Thoracic aorta (tissue), 2 donors: ENCODE measurements around the gene SH3TC2. TPM values are rescaled to one million over a fixed set of nuclear protein-coding genes. Genes with fewer than 3 reads are reported as not detected.

ENCODE experiments used
- ATAC-seq: fragments of 150-250 bp; one replicate; pipeline ENCODE4 v1.8.0; 2017; ENCODE audit warnings: low read depth; ENCODE audit not compliant: insufficient number of reproducible peaks, low FRiP score
- DNase-seq: peaks from one replicate; pipeline ENCODE4 v3.0.0-alpha.2; 2020; ENCODE audit warnings: low spot score
- H3K27ac ChIP-seq, 2 donors: fragments of 200-600 bp; sonication (generic); 1 replicate in 1 of 2; 2 replicates in 1 of 2; pipeline ENCODE4 v1.5.1; 2016; ENCODE audit warnings: mild to moderate bottlenecking in 2 of 2, moderate library complexity in 2 of 2
- H3K27me3 ChIP-seq: fragments of 200-600 bp; sonication (generic); replicated peaks from 2 replicates; pipeline ENCODE4 v1.6.0; 2016; ENCODE audit warnings: mild to moderate bottlenecking; ENCODE audit not compliant: insufficient read depth
- H3K36me3 ChIP-seq: fragments of 200-600 bp; sonication (generic); one replicate; pipeline ENCODE4 v1.5.1; 2016
- H3K4me1 ChIP-seq, 2 donors: fragments of 200-600 bp; sonication (generic); 1 replicate in 1 of 2; 2 replicates in 1 of 2; pipeline versions ENCODE4 v1.5.1 to v1.6.0; 2016; ENCODE audit warnings: low read depth in 2 of 2, mild to moderate bottlenecking in 1 of 2; ENCODE audit not compliant: control insufficient read depth in 1 of 2
- H3K4me3 ChIP-seq: fragments of 200-600 bp; sonication (generic); 2 replicates; pipeline ENCODE4 v1.5.1; 2016; ENCODE audit warnings: mild to moderate bottlenecking
- H3K9me3 ChIP-seq: fragments of 200-600 bp; sonication (generic); 2 replicates; pipeline ENCODE4 v1.5.1; 2016
- total RNA-seq, 2 donors: library from RNA; depleted of rRNA; stranded (reverse); fragments of >200 nt; gene quantifications; one replicate each; pipeline versions ENCODE4 v1.1.0 to v1.2.3, GENCODE V29; 2016
- TF ChIP-seq, protein P1 (sequence below): fragments of 200-600 bp; sonication (generic); IDR thresholded peaks from one replicate; pipeline ENCODE4 v1.5.1; 2019; ENCODE audit warnings: antibody characterized with exemption

SH3TC2 gene
- total RNA-seq, 2 donors from 2014 or later, result 1.1 to 1.9 TPM

DNA sequence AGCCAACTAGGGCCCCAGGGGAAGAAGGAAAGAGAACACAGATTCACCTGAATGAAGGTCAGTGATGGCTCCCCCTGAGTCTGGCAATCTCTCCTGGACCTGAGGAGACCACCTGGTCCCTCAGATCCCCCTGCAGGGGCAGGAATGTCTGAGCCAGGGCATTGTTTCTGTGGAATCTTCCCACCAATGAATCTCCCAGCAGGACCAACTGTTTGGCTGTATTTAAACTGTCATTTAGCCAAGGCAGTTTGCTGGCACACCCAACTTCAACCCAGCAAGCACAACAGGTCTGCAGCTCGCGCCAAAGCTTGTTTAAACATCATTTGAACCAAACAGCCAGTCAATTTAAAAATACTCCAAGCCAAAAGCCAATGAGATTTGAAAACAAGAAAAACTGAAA is 92.6 kb downstream of the SH3TC2 start:
- no peak for ATAC-seq

DNA sequence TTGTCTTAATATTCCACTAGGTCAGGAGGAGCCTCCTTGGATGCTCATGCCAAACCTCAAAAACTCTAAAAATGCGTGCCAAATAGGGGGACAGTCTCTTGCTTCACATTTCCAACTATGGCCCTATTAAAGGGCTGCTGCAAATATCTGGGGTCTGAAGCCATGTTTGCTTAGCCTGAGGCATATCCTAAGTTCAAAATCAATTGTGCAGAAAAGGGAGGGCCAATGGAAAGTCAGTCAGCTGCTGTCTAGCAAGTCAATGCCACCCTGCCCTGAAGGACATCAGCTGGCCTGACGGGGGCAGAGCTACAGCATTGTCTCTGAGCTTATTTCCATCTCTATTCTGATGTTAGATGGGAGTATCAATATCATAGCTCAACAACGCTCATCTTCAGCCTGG is 93.6 kb downstream of the SH3TC2 start:
- peaks cover 25 to 75% of the 10 kb centered on the region in 2 donors for H3K4me1 ChIP-seq
- H3K9me3 ChIP-seq, result no peaks in the 10 kb centered on the region
- H3K27ac ChIP-seq, result peak overlapping the region; percentile 70 to 81
- no peak for DNase-seq
- H3K27me3 ChIP-seq, result no peaks in the 10 kb centered on the region
- TF ChIP-seq, protein P1, sequence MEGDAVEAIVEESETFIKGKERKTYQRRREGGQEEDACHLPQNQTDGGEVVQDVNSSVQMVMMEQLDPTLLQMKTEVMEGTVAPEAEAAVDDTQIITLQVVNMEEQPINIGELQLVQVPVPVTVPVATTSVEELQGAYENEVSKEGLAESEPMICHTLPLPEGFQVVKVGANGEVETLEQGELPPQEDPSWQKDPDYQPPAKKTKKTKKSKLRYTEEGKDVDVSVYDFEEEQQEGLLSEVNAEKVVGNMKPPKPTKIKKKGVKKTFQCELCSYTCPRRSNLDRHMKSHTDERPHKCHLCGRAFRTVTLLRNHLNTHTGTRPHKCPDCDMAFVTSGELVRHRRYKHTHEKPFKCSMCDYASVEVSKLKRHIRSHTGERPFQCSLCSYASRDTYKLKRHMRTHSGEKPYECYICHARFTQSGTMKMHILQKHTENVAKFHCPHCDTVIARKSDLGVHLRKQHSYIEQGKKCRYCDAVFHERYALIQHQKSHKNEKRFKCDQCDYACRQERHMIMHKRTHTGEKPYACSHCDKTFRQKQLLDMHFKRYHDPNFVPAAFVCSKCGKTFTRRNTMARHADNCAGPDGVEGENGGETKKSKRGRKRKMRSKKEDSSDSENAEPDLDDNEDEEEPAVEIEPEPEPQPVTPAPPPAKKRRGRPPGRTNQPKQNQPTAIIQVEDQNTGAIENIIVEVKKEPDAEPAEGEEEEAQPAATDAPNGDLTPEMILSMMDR, result no peak
- H3K36me3 ChIP-seq, result no peaks in the 10 kb centered on the region
- H3K4me3 ChIP-seq, result no peak overlapping the region
- no peak for ATAC-seq

More for the DNA sequence above, 92.6 kb downstream of the SH3TC2 start:
- no peaks in the 10 kb centered on the region for H3K9me3 ChIP-seq
- peak overlapping the region; percentile 6 for H3K4me3 ChIP-seq
- H3K27me3 ChIP-seq, result no peaks in the 10 kb centered on the region
- peaks cover 25 to 66% of the 10 kb centered on the region in 2 donors for H3K4me1 ChIP-seq
- no peaks in the 10 kb centered on the region for H3K36me3 ChIP-seq
- peak overlapping the region; percentile 70 to 81 for H3K27ac ChIP-seq
- no peak for DNase-seq
- TF ChIP-seq, protein P1, result no peak

DNA sequence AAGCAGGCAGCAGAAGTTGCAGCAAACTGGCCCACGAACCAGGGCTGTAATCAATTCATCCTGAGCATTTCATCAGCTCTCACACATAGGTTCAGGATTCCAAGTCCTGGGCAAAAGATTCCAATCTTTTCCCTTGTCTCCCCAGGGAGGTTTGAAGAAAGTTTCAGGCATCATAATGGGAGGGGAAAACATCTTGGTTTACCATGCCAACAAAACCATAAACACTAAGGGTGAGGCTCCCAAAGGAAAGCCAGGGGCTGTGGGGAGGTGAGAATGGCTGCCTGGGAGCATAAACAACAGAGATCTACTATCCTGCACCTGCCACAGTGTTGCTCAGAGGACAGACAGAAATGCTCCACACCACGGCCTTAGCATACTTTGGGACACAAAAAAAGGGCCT is 94.6 kb downstream of the SH3TC2 start:
- no peaks in the 10 kb centered on the region for H3K27me3 ChIP-seq
- H3K4me1 ChIP-seq, result peaks cover 25 to 70% of the 10 kb centered on the region in 2 donors
- peak overlapping the region; percentile 70 to 81 for H3K27ac ChIP-seq
- ATAC-seq (no peak), DNase-seq (no peak)
- H3K4me3 ChIP-seq, result no peak overlapping the region
- H3K36me3 ChIP-seq, result no peaks in the 10 kb centered on the region
- TF ChIP-seq, protein P1, result no peak
- no peaks in the 10 kb centered on the region for H3K9me3 ChIP-seq

DNA sequence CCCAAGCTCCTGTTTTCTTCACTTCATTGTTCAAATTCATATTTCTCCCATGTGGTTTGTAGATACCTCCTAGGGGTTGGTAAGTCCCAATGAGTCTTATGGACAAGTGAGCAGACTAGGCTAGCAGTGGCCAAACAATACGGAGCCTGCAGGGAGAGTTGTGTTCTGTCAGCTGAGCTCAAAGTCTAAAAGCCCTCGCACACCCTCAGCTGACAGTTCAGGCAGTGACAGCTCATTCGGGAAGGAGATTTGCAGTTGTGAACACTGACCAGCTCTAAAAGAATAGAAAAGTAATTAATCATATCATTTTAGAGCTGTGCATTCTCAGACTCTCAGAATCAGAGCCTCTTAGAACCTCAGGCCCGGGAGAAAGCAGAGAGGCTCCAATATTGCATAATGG is 95.1 kb downstream of the SH3TC2 start:
- DNase-seq (no peak), ATAC-seq (no peak)
- Histone ChIP-seq H3K4me1 (peaks cover 24 to 65% of the 10 kb centered on the region in 2 donors), H3K9me3 (no peaks in the 10 kb centered on the region), H3K4me3 (no peak overlapping the region), H3K36me3 (no peaks in the 10 kb centered on the region), H3K27me3 (no peaks in the 10 kb centered on the region), H3K27ac (peak overlapping the region; percentile 71 to 81)
- TF ChIP-seq, protein P1, result no peak

DNA sequence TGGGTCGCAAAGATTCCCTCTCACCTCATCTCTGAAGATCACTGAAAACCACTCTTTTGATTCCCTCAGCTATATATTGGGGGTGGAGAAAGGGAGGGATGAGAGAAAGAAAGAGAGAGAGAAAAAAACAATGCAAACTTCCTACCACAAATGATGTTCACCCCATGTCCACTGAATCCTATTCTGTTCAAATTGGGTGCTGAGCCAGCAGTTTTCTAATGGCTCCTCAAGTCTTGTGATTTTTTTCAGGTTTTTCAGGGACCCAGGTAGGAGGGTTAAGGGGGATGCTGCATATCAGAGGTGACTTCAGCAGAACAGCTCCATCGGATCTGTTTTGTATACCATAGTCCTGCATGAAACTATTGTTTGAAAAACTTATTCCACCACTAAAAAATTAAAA is 95.9 kb downstream of the SH3TC2 start:
- Histone ChIP-seq H3K4me3 (no peak overlapping the region), H3K27ac (peak overlapping the region; percentile 71 to 81)
- no peak for ATAC-seq

More for the DNA sequence above, 95.9 kb downstream of the SH3TC2 start:
- DNase-seq, result no peak
- TF ChIP-seq, protein P1, result no peak
- H3K4me1 ChIP-seq, result peaks cover 20 to 56% of the 10 kb centered on the region in 2 donors
- no peaks in the 10 kb centered on the region for H3K27me3 ChIP-seq
- H3K36me3 ChIP-seq, result no peaks in the 10 kb centered on the region
- no peaks in the 10 kb centered on the region for H3K9me3 ChIP-seq
